ENCODE data around the gene ZNF564. TPM values are rescaled to one million over a fixed set of nuclear protein-coding genes. Genes with fewer than 3 reads are reported as not detected.
A peak's percentile ranks its signal among the peaks of the same experiment; 100 is the strongest.

Gene ZNF564
- total RNA-seq, 2 donors from 2014 or later, result 17.3 to 20.6 TPM

- no peak overlapping the region for H3K4me3 Mint-ChIP-seq
- 83 to 91% methylated on average over 4 to 5 of the region's 5 CpGs for WGBS, 2 experiments (ENCODE audit: insufficient coverage in 1 of 2, insufficient read length in 1 of 2)
- Histone ChIP-seq H3K4me1 (ENCODE audit: control insufficient read depth, insufficient read depth, low read length) (peaks cover 5% of the 10 kb centered on the region), H3K36me3 (ENCODE audit: control insufficient read depth, insufficient read depth, low read length) (peaks cover 66% of the 10 kb centered on the region), H3K27ac (ENCODE audit: low read depth, low read length) (no peak overlapping the region), H3K4me3 (ENCODE audit: low read length) (no peak overlapping the region), H3K9ac (ENCODE audit: extremely low read depth, low read length, poor library complexity, severe bottlenecking) (no peak overlapping the region), H3K9me3 (ENCODE audit: control insufficient read depth, low read length) (peaks cover 59% of the 10 kb centered on the region), H3K27me3 (ENCODE audit: control insufficient read depth, insufficient read depth, low read length, poor library complexity, severe bottlenecking) (no peaks in the 10 kb centered on the region)
- DNase-seq, result no peak
- H3K27ac Mint-ChIP-seq, result no peak overlapping the region
- peaks cover 73% of the 10 kb centered on the region for H3K36me3 Mint-ChIP-seq (ENCODE audit: low read depth)
- no peaks in the 10 kb centered on the region for H3K27me3 Mint-ChIP-seq (ENCODE audit: insufficient read depth)
- peaks cover 9% of the 10 kb centered on the region for H3K4me1 Mint-ChIP-seq
- peaks cover 42% of the 10 kb centered on the region for H3K9me3 Mint-ChIP-seq
- no peak for TF ChIP-seq CTCF (conservative IDR thresholded peaks at IDR 0.05)
Measured at GRCh38 chr19:12546068-12546467, 5.2 kb downstream of the ZNF564 start.

DNA sequence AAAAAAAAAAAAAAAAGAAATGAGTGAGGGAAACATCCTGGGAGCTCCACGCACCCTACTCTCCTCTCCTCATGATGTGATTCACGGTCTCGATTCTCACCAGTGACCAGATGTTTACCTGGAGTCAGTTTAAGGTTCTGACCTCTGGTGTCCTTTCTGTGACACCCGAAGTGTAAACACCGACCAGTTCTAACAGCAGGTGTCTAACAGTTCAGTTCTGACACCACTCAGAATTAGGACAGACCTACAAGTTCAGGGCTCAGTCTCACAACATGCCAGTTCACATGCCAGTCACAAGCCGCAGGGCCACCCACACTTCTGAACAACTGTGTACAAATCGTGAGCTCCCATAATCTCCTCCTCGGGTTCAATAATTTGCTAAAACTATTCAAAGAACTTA, 6.0 kb downstream of the ZNF564 start:
- Histone ChIP-seq H3K9me3 (ENCODE audit: control insufficient read depth, low read length) (peaks cover 67% of the 10 kb centered on the region), H3K27me3 (ENCODE audit: control insufficient read depth, insufficient read depth, low read length, poor library complexity, severe bottlenecking) (no peaks in the 10 kb centered on the region), H3K36me3 (ENCODE audit: control insufficient read depth, insufficient read depth, low read length) (peaks cover 70% of the 10 kb centered on the region), H3K4me1 (ENCODE audit: control insufficient read depth, insufficient read depth, low read length) (peaks cover 5% of the 10 kb centered on the region), H3K27ac (ENCODE audit: low read depth, low read length) (no peak overlapping the region), H3K9ac (ENCODE audit: extremely low read depth, low read length, poor library complexity, severe bottlenecking) (no peak overlapping the region), H3K4me3 (ENCODE audit: low read length) (no peak overlapping the region)
- peaks cover 47% of the 10 kb centered on the region for H3K9me3 Mint-ChIP-seq
- 92 to 95% methylated on average over 5 to 8 of the region's 8 CpGs for WGBS, 2 experiments (ENCODE audit: insufficient coverage in 1 of 2, insufficient read length in 1 of 2)
- H3K4me1 Mint-ChIP-seq, result peaks cover 9% of the 10 kb centered on the region
- no peak for DNase-seq
- no peak overlapping the region for H3K27ac Mint-ChIP-seq
- TF ChIP-seq CTCF (conservative IDR thresholded peaks at IDR 0.05), result no peak
- no peaks in the 10 kb centered on the region for H3K27me3 Mint-ChIP-seq (ENCODE audit: insufficient read depth)
- H3K4me3 Mint-ChIP-seq, result no peak overlapping the region
- peaks cover 81% of the 10 kb centered on the region for H3K36me3 Mint-ChIP-seq (ENCODE audit: low read depth)

GRCh38 chr19:12544401-12544876, 6.8 kb downstream of the ZNF564 start:
- Mint-ChIP-seq H3K4me1 (peaks cover 5% of the 10 kb centered on the region), H3K4me3 (no peak overlapping the region), H3K9me3 (peaks cover 55% of the 10 kb centered on the region), H3K27ac (no peak overlapping the region), H3K27me3 (ENCODE audit: insufficient read depth) (no peaks in the 10 kb centered on the region), H3K36me3 (ENCODE audit: low read depth) (peaks cover 83% of the 10 kb centered on the region)
- no peak overlapping the region for H3K27ac ChIP-seq (ENCODE audit: low read depth, low read length)
- peak overlapping the region; percentile 60 for H3K4me3 ChIP-seq (ENCODE audit: low read length)
- no peak overlapping the region for H3K9ac ChIP-seq (ENCODE audit: extremely low read depth, low read length, poor library complexity, severe bottlenecking)
- H3K4me1 ChIP-seq (ENCODE audit: control insufficient read depth, insufficient read depth, low read length), result peaks cover 5% of the 10 kb centered on the region
- no peak for DNase-seq
- peaks cover 75% of the 10 kb centered on the region for H3K36me3 ChIP-seq (ENCODE audit: control insufficient read depth, insufficient read depth, low read length)
- H3K9me3 ChIP-seq (ENCODE audit: control insufficient read depth, low read length), result peaks cover 72% of the 10 kb centered on the region
- 97% methylated on average over 5 of the region's 5 CpGs for WGBS, 2 experiments (ENCODE audit: insufficient coverage in 1 of 2, insufficient read length in 1 of 2)
- TF ChIP-seq CTCF (conservative IDR thresholded peaks at IDR 0.05), result no peak
- H3K27me3 ChIP-seq (ENCODE audit: control insufficient read depth, insufficient read depth, low read length, poor library complexity, severe bottlenecking), result no peaks in the 10 kb centered on the region
